Stimulated activated CD8-positive, alpha-beta memory T cell treated with anti-CD3 and anti-CD28 coated beads, Interleukin-4, amount 100 ng/mL, for 1 hour (primary cell): Measurements from ENCODE around the gene RPRD1B.

Experiments used
- DNase-seq, 2 donors: peaks; one replicate each; pipeline ENCODE4 v3.0.0-alpha.2; 2020; ENCODE audit warnings: low read depth in 2 of 2, low spot score in 1 of 2

The RPRD1B gene

GRCh38 chr20:38120625-38120988 is 87.1 kb downstream of the RPRD1B start:
- no peak for DNase-seq

GRCh38 chr20:38121741-38122140 is 88.2 kb downstream of the RPRD1B start:
- no peak for DNase-seq

DNA sequence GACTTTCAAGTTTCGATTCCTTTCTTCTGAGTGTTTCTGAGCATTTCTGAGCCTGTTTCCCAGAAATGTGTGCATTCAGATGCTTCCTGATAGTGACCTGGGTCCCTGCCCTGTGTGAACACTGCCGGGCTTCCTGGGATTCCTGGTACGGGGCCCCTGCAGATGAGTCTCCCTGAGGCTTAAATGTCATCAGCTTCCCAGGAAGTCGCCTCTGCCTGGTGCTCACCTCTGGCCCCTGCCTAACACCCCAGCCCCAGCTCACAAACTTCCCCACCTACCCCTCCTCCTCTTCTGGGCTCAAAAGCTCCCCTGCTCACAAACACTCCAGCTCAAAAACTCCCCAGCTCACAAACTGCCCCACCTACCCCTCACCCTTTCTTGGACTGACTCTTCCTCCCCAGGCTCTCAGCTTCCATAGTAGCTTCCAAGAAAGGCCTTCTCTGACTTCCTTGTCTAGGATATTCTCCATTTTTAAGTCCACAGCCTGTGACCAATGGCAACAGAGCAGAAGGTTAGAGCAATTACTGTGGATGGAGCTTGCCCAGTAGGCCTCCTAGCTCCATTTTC is 89.6 kb downstream of the RPRD1B start:
- no peak for DNase-seq

DNA sequence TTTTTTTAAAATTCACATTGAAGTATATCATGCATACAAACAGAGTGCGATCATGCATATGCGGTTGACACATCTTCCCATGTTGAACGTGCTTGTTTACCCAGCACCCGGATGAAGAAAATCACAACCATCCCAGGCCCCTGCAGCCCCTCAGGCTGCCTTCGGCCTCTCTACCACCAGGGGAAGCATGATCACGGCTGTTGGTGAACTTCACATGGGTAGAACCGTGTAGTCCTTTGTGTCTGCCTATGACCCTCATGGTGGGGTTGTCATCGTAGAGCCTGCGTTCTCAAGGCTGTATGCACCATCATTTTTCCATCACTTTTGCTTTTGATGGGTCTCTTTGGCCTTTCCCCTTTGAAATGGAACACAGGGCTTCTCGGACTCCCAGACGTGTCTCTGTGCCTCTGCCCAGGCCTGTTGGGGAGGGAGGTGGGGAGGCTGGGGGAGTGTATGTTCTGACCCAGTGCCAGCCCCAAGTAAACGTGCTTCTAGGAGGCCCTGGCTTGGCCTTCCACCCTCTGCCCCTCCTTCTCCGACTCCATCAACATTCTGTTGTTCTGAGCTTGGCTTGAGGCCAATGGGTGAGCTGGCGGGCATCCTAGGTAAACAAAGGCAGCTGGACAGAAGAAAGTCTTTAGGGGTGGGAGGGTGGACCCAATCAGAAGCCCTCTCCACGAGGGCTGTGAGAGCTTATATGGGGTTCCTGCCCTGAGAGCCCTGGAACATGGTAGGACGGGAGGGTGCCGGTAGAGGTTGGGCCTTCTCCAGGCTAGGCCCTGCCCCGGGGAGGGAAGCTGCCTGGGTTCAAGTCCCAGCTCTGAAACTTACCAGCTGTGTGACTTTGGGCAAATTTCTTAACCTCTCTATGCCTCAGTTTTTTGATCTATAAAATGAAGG is 91.9 kb downstream of the RPRD1B start:
- DNase-seq, result no peak

DNA sequence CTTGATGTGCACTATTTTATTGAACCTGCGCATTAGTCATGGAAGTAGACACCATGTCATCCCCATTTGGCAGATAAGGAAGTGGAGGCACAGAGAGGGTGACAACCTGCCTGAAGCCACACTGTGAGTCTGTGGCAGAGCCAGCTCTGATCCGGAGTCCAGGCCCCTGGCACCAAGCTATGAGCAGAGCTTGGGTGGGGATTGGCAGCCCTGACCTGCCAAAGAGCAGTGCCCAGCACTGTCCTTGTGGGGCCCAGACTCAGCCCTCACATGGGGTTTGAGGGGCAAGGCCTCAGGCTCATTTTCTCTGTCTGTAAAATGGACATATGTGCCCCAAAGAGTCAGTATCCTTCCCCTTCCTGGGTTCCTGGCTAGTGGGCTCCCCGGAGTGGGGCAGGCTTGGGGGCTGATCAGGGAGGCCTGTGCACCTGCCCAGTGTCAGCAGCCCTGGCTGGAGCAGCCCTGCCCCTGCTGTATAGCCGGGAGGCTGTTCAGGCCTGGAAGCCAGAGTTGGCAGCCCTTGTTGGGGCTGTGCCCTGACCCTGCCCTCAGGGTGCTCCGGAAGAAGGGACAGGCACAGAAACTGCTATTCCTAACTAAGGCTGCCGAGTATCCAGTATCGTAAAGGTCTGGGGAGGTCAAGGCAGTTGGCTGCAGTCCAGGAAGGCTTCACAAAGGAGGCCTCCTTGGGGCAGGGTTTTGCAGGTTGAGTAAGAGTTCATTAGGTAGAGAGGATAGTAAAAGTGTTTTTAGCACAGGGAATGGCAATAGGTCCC is 92.8 kb downstream of the RPRD1B start:
- DNase-seq, result no peak

- no peak for DNase-seq
Measured at GRCh38 chr20:38126932-38127621, 93.5 kb downstream of the RPRD1B start.

GRCh38 chr20:38127920-38128528 is 94.5 kb downstream of the RPRD1B start:
- DNase-seq, result no peak

DNA sequence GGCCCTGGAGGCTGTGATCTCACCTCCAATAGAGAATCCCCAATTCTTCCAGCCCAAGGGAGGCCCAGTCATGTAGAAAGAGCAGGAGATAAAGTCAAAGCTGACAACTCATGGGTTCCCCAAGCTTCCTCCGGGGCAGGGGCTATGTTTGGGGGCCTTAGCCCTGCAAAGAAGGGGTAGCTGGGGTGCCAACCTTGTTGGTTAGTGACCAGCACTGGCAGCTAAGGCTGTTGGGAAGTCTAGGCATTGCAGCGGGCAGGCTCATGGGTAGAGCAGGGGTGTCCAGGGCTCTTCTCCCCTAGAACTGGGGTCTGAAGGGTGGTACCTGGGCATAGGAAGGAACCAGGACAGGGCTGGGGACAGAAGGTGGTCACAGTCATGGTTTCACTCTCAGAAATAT is 95.1 kb downstream of the RPRD1B start:
- no peak for DNase-seq

DNA sequence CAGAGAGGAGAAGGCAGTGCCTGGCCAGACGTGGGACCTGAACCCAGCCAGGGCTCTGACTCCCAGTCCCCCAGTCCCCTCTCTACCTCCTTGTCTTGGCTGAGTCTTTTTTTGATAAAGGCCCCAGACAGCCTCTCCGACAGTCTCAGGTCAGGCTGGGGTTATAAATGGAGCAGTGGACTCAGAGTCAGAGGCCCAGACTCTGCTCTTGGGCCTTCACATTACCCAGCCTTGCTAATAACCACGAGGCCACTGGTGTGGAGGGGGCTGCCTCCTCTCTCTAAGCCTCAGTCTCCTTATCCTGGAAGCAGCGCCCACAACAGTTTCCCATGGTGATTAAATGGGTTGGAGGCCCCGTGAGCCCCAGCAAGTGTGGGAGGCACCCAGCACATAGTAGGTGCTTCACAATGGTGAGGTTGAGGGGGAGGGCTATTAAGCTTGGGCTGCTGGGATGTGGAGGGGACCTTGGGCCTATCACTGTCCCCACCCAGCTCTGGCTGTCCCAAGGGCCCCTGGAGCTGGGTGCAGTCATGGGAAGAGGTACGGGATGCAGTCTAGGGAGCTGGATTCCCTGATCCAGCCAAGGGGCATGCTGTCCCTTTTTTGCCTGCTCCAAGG is 95.8 kb downstream of the RPRD1B start:
- DNase-seq, result no peak

- DNase-seq, result no peak
Measured at GRCh38 chr20:38129893-38130609, 96.5 kb downstream of the RPRD1B start.

- no peak for DNase-seq
Measured at GRCh38 chr20:38130687-38131587, 97.4 kb downstream of the RPRD1B start.

DNA sequence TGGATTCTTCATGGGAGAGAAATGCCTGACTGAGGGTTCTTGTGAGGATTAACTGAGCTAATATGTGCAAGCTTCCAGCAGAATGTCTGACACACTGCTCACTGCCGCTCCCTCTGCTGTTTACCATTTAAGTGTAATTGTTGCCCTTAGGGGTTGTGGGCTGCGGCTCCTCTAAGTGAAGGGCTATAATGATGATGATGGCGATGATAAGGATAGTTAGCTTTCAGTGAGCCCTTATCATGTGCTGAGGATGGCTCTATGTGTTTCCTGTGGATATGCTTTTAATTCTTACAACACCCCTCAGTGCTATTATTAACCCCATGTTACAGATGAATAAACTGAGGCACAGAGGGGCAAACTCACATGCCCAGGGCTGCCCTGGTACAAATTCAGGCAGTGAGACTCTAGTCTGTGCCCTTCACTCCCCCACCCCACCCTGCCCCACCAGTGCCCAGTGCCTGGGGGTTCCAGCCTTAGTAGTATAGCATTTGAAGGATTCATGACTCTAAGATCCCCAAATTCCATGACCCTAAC is 98.1 kb downstream of the RPRD1B start:
- DNase-seq, result no peak

GRCh38 chr20:38132156-38132909 is 98.8 kb downstream of the RPRD1B start:
- DNase-seq, result no peak

DNA sequence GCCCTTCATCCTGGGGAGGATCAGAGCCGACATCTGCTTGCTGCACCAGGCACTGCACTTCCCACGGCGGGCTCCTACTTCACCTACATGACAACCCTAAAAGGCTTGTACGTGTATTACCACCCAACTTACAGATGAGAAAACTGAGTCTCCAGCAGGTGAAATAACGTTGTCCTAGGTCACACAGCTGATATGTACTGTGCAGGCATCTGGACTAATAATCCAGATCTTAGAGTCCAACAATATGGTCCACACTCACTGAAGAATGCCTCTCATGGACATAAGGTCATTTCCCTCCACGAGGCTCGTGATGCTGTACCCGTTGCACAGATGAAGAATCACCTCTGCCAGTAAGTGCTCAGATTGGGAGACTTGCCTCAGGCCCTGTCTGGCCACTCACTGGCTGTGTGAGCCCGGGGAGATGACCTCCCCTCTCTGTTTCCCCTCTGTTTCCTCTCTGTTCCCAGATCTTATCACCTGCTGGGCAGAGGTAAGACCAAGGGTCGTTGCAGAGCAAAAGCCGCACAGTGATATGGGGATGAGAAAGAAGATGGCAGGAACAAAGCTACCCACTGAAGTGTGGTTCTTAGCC is 99.5 kb downstream of the RPRD1B start:
- no peak for DNase-seq

GRCh38 chr20:38133680-38134426 is 100.3 kb downstream of the RPRD1B start:
- DNase-seq, result no peak

GRCh38 chr20:38134427-38135270 is 101.1 kb downstream of the RPRD1B start:
- no peak for DNase-seq
